ENCODE measurements around the gene PER1.
A peak's percentile ranks its signal among the peaks of the same experiment; 100 is the strongest.
"Not testable (repeated sequence)": the region's sequence is repeated elsewhere in the genome, so short reads cannot be mapped to it uniquely, and the experiment has no call there.

Gene PER1

DNA sequence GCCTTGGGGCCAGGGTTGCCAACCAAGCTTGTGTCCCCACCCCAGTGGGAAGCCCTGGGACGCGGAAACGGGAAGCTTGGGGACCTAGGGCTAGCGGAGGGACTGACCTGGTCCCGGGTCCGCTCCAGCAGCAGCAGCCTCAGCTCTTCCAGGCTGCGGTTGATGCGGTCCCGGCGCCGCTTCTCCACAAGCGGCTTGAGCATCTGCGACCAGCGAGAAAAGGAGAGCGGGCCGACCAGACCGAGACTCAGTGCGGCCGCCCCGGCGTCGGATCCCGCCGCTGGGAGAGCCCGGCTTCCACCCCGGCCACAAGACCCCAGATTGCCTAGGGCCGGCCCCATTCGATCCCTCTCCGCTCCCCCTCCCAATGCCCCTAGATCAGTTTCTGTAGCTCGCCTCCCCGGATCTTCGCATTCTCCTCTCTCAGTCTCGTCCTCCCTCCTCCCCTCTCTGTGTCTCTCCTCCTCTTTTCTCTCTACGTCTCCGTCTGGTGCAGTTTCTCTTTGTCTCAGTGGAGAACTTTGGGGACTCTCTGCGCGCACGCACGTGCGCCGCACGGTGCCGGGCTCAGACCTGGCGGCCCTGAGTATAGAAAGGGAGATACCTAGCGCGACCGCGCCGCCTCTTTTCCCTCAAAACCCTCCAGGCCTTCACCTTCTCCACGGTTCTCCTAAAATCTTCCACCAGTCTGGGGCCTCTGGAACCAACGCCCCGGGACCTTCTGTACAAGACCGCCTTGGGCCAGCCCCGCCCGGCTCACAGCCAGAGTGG is 29.1 kb downstream of the PER1 start:
- peak overlapping the region; percentile 58 for H3K4me3 ChIP-seq (ENCODE audit: low read depth, low read length)

- peak overlapping the region; percentile 58 for H3K4me3 ChIP-seq (ENCODE audit: low read depth, low read length)
Observed at GRCh38 chr17:8122422-8122923, 29.7 kb downstream of the PER1 start.

- peak overlapping the region; percentile 58 for H3K4me3 ChIP-seq (ENCODE audit: low read depth, low read length)
Observed at GRCh38 chr17:8121681-8122421, 30.4 kb downstream of the PER1 start.

DNA sequence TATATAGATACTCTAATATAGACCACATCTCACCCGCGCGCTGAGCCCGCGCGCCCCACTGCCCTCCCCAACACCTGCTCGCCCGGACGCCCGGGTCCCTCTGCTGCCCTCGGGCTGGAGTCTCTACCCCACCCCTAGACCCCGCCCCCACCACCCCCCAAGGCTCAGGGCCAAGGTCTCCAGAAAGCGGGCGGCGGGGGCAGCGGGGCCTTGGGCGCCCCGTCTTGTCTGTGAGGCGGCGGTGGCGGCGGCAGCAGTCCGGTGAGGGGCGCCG is 30.9 kb downstream of the PER1 start:
- peak overlapping the region; percentile 61 for H3K4me3 ChIP-seq (ENCODE audit: low read depth, low read length)

GRCh38 chr17:8120520-8121406 is 31.4 kb downstream of the PER1 start:
- H3K4me3 ChIP-seq (ENCODE audit: low read depth, low read length), result peak overlapping the region; percentile 61

- peak overlapping the region; percentile 79 for H3K4me3 ChIP-seq (ENCODE audit: low read depth, low read length)
Observed at GRCh38 chr17:8119581-8120519, 32.4 kb downstream of the PER1 start.

- peak overlapping the region; percentile 79 for H3K4me3 ChIP-seq (ENCODE audit: low read depth, low read length)
Observed at GRCh38 chr17:8118769-8119580, 33.2 kb downstream of the PER1 start.

- peak within 1 kb of the TSS; percentile 79 for H3K4me3 ChIP-seq (ENCODE audit: low read depth, low read length)
Observed at GRCh38 chr17:8117980-8118768, 34.0 kb downstream of the PER1 start, which contains the start of gene ALOXE3. TSS of gene ALOXE3 (minus strand) at chr17:8118514. CDS start at chr17:8117990, 524 bp downstream.

- H3K4me3 ChIP-seq (ENCODE audit: low read depth, low read length), result peak overlapping the region; percentile 79
Observed at GRCh38 chr17:8117367-8117979, 34.7 kb downstream of the PER1 start.

GRCh38 chr17:8116776-8117175 is 35.4 kb downstream of the PER1 start:
- H3K4me3 ChIP-seq (ENCODE audit: low read depth, low read length), result no peak overlapping the region

- H3K4me3 ChIP-seq (ENCODE audit: low read depth, low read length), result no peak overlapping the region
Observed at GRCh38 chr17:8110907-8111306, 41.3 kb downstream of the PER1 start.

DNA sequence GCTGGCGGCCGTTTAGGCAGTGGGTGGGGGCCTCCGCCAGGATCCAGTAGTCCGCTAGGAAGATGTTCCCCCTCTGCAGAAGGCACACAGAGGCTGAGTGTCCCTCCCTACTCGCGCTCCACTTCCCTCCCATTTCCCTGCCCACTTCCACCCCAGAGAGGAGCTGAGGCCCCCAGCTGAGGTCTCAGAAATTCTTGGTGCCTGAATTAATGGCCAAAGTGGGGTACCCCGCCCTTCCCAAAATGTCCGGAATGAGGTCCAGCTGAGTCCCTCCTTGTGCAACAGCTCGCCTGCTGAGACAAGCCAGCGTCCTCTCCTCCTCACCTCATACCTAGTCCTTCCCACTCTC is 41.8 kb downstream of the PER1 start:
- no peak overlapping the region for H3K4me3 ChIP-seq (ENCODE audit: low read depth, low read length)

GRCh38 chr17:8109661-8110455 is 42.3 kb downstream of the PER1 start:
- peak overlapping the region; percentile 51 for H3K4me3 ChIP-seq (ENCODE audit: low read depth, low read length)

GRCh38 chr17:8108972-8109660 is 43.1 kb downstream of the PER1 start:
- H3K4me3 ChIP-seq (ENCODE audit: low read depth, low read length), result no peak overlapping the region

DNA sequence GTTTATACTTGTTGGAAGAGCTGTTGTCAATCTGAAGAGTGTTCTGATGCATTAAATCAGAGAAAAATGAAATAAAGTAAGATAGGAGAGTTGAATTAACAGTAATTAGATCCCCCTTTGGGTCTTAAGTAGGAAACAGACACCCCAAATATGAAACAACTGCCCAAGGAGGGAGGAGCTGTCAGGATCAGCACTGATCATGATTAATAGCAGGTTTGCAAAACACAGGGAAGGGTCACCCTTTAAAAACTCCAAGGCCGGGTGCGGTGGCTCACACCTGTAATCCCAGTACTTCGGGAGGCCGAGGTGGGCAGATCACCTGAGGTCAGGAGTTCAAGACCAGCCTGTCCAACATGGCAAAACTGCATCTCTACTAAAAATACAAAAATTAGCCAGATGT is 45.2 kb downstream of the PER1 start:
- H3K4me3 ChIP-seq (ENCODE audit: low read depth, low read length), result not testable (repeated sequence)

DNA sequence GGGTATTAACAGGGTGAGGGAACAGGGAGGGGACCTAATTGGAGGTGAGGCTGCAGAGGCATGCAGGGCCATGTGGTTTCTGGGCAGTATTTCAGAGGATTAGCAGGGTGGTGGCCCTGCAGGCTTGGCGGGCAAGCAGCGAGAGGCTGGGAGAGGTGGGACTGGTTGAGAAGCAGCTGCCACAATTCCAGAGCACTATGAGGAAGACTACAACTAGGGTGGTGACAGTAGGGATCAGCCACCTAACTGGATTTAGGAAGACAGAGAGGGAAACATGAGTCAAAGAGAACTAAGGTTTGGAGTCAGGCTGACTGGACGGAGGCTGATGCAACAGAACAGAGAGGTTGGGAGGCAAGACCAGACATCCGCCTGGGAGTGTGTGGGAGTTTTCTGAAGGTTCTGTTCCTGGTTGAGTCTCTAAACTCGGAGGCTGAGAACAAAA is 46.2 kb downstream of the PER1 start:
- no peak overlapping the region for H3K4me3 ChIP-seq (ENCODE audit: low read depth, low read length)

DNA sequence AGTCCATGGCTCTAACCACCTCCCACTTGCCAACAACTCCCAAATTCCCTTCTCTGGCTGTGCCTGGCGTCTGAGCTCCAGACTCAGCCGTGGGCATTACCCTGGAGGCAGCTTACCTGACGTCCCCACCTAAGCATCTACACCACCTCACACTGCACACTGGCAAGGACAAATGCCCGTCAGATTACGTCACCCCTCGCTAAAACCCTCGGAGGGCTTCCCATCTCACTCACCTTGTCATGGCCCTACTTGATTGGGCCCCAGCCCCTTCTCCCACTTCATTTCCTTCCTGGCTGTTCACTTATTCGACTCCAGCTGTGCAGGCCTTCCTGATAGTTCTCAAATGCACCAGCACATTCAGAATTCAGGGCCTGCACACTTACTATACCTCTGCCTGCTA is 47.3 kb downstream of the PER1 start:
- no peak overlapping the region for H3K4me3 ChIP-seq (ENCODE audit: low read depth, low read length)
